Fibroblast of peridontal ligament (primary cell): ENCODE data around the gene PHF21A.
A peak's percentile ranks its signal among the peaks of the same experiment; 100 is the strongest.

Experiments
- DNase-seq: peaks from one replicate; pipeline ENCODE4 v3.0.0-alpha.2; 2010; ENCODE audit errors: extremely low read depth

The PHF21A gene

DNA sequence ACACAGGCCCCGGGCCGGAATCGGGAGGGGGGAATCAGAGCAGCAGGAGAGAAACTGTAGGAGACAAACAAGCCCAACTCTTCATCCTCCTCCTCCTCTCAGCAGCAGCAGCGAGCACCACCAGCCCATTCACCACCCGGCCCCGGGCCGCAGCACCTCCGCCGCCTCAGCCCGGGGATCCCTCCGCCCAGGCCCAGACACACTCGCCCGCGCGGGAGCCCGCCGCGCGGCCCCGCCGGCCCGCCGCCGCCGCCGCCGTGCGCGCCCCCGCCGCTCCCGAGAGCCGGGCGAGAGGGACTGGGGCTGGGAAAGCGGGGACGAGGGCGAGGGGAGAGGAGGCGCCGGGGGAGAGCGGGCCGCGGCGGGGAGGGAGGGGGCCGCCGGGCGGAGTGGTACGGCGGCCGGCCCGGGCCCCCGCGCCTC lies at the start of gene PHF21A:
Gene PHF21A, minus strand, starts transcription at position 154 of the 423 bp plus-strand sequence. CDS start 37,235 bp downstream, outside the sequence.
- DNase-seq = peak; percentile 90

DNA sequence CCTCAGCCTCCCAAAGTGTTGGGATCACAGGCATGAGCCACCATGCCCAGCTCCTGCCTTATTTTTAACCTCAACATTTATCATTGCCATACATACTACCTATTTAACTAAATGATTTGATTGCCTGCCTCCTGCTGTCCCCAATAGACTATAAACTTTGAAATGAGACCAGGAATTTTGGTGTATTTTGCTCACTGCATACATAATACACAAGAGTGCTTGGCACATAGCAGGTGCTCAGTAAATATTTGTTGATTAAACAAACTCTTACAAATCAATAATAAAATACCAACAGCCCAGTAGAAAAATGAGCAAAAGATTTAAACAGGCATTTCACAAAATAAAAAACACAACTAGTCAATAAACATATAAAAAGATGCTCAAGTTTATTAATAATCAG lies 49.5 kb upstream of the PHF21A start:
- DNase-seq = no peak

DNA sequence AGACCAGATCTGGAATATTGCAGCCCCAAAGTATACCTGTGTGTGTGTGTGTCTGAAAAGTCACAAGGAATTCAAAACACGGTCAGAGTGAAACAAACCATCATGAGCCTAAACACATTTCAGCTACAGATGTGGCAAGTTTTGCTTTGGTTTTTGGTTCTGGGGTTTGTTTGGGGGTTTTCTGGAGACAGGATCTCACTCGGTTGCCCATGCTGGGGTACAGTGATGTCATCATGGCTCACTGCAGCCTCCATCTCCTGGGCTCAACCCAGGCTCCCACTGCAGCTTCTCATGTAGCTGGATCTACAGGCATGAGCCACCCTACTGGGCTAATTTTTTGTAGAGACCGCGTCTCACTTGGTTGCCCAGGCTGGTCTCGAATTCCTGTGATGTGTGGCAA lies 41.4 kb upstream of the PHF21A start:
- DNase-seq = no peak

DNA sequence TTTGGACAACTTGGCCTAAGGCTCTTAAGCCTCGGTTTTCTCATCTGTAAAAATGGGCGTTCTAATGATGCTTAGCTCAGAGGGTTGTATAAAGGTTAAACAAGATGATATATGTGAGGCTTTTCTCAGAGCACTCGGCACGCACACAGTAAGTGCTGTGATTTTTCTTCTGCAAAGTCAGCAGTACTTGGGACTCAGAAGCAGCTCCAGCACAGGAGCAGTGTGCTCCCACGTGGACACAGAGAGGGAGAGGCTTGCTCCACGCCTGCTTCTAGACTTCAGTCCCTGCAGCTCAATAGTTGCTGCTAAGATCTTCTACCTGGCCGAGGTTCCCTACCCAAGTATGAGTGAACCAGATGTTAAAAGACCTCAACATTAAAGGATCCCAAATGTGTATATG lies 39.9 kb upstream of the PHF21A start:
- DNase-seq = no peak

DNA sequence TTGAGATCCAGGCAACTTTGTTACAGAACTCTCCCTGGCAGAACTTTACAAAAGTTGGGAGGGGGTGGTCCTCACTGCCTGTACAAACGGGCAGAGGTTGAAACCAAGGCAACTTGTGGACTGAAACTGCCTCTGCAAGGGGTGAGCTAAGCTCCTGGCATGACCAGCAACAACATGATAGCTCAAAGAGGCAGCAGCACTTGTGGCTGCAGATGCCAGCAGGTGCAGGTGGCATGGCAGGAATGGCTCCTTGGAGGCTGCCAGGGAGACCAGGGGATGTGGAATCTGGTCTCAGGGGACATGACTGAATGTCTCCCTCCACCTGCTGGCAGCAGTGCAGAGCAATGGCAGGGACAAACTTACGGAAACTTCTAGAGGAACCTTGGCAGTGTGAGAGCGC lies 38.8 kb upstream of the PHF21A start:
- DNase-seq = no peak

DNA sequence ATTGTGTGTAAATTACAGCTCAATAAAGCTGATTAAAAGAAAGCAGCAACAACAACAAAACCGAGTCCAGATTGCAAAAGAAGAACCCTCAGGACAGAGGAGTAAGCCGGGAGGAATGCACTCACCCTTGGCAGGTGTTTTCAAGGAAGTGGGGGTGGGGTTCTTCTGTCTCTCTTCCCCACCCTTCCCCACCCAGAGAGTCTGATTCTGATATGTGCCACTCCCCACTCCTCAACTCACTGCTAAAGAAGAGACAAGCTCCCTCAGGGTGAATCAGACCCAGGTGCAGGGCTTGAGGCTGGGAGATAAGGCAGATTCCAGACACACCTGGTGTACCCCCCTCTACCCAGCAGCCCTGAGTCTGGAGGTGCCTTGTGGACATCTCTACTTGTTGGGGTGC lies 38.4 kb upstream of the PHF21A start:
- DNase-seq = no peak

DNA sequence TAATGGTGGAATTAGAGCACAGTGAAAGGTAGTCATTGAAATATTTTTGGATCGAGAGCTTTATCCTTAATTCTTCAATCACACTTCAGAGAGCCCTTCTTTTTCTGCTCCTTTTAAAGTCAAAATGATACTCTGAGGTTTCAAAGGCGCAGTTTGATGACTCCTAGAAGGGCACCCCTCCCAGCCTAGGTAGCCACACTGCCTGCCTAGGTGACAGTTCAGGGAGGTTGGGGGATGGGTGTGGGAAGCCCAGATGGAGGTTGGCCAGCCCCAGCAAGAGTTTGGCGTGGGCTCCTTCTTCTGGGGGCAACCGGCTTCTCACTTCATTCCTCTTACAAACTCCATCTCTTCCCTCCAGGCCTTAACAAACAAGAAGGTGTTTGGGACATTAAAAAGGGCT lies 28.6 kb upstream of the PHF21A start:
- DNase-seq = no peak

DNA sequence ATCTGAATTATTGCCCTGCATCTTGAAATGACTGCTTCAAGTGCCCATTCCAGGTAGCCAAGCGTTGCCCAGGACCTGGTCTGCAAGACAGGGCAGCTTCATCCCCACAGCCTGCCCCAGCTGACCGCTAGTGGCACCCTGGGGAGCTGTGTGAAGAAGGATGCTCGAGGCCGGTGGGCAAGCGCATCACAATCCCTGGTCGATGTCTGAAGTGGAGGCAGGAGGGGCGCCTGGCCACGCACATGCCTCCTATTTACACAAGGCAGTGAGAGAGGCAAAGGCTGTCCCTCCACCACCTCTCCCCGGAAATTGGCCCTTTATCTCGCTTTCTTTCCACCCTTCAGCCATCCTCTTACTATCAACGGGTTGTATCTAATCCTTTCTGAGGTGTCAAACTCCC lies 28.1 kb upstream of the PHF21A start:
- no peak for DNase-seq

DNA sequence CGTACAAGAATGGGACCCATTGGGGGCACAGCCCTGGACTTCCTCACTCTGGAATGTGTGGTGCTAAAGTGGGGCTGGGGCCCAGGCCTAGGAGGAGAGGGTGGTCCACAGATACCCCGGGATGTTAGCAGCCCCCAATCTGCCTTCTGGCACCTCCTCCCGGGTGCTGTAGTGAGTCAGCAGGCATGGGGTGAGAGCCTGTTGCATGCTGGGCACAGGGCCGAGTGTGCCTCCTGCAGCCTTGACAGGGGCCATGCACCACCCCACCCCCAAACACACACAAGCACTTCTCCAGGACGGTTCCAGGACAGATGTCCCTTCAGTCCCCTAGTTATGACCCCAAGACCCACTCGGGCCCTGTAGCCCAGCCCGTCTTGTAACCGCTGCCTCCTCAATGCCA lies 23.5 kb upstream of the PHF21A start:
- DNase-seq = no peak

DNA sequence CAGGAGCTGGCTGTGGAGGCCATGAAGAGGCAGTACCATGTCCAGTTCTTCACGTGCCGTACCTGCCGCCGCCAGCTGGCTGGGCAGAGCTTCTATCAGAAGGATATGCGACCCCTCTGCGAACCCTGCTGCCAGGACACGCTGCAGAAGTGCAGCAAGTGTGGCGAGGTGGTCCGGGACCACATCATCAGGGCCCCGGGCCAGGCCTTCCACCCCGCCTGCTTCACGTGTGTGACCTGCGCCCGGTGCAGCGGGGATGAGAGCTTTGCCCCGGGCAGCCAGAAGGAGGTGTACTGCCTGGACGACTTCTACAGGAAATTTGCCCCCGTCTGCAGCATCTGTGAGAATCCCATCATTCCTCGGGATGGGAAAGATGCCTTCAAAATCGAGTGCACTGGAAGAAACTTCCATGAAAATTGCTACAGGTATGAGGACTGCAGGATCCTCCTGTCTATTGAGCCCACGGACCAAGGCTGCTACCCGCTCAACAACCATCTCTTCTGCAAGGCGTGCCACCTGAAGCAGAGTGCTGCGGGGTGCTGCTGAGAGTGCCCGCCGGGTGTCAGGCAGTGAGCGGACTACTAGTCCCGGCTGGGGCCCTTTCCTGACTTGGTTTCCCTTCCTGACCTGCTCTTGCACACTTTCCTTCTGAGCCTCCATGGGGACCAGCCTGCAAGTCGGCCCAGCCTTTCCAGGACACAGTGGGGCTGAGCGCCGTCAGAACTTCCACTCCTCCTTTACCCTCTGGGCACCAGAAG lies 22.0 kb upstream of the PHF21A start:
- no peak for DNase-seq

DNA sequence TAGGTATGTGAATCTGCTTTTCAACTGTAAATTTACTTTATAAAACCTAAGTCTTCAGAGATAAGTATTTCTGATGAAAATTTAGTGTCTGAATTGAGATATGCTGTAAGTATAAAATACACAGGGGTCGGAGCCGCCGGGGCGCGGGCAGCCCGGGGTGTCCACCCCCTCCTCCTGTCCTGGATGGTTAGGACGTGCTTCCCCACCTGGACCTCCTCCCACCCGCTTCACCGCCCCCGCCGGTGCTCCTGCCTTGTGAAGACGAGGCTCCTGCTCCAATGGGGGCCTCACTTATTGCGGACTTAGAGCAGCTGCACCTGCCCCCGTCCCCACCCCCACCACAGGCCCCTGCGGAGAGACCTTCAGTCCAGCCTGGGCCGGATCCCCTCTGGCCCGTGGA lies 21.3 kb upstream of the PHF21A start:
- DNase-seq = no peak

DNA sequence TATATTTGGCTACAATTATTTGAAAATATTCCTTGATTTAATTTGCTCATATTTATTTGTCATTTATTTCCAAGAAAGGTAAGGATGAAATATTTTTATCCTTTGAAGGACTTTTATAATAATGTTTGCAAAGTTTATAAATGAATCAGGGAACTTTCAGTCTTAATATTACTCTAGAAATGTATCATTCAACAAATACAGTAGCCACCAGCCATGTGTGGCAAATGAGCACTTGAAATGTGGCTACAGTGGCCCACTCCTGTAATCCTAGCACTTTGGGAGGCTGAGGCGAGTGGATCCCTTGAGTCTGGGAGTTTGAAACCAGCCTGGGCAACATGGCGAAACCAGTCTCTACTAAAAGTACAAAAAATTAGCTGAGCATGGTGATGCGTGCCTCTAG lies 20.3 kb upstream of the PHF21A start:
- DNase-seq = no peak

DNA sequence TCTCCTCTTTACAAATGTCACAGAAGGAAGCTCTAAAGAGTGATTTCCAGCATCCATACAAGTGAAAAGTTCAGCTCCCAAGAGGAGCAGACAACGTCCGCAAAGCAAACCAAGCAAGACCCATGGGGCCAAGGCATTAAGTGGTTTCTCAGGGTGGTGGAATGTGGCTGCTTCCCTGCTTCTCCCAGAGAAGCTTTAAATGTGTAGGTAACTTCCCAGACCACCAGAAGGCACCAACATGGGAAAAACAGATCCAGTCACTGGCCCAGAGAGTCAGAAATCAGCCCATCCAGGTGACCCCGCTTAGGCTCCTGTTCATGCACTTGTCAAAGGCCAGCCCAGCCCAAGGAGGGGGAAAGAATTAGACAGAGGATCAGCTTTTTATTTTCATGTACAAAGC lies 13.3 kb upstream of the PHF21A start:
- no peak for DNase-seq

DNA sequence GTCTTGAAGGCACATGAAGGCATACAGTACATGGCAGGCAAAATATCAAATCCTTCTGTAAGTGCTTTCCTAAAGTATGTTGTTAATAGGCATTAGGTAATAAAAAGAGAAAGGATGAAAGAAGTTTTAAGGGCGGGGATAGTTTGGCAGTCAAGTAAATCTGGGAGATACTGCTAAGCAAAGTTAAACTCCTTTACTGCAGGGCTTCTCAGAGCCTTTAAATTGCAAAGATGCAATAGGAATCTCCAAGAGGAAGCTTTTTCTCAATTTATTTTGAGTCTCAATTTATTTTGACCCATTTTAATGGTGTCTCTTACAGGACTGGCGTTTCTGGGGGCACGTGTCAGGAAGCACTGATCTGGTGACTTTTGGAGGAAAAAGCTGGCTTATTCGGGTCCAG lies 12.8 kb upstream of the PHF21A start:
- DNase-seq = no peak

DNA sequence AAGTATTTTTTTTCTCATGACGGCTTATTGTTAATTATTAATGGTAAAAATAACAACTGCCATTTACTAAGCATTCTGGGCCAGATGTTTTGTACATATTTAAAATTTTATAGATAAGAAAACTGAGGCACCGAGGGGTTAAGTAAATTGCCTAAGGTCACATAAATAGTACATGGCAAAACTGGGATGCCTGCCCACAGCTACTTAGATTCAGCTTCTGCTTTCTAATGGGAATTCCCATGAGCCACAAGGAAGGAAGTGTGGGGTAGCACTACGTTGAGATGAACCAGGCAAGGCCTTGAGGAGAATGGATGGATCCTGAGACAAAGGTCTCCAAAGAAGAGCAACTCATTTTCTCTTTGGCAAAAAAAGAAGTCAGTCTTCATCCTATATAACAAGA lies 11.9 kb upstream of the PHF21A start:
- no peak for DNase-seq

DNA sequence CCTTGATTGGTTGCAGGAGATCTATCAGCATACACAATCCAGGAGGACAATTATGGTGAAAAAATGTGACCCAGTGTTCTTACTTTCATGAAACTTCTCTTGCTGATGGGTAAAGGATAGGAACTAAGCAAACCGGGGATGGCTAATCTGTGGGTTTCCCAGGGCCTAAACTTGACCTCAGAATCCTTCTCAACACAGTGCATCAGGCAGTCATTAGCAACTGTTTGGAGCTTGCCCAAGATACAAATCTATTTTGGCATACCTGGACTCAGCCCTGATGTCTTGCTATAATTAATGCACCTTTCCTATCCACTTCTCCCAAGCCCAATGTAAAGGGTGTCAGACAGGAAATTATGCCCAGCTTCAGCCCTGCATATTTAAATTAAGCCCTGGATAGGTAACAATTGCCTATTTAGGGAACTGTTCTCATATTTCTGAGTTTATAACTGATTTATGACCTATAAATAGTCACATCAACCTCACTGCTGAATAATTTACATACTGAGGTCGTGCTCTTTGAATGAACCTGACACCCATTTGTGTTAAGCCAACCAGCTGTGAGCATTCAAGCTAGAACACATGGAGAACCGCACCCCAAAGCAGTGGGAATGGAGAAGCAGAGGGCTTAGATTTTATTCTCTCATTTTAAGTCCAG lies 9.2 kb upstream of the PHF21A start:
- DNase-seq = no peak

DNA sequence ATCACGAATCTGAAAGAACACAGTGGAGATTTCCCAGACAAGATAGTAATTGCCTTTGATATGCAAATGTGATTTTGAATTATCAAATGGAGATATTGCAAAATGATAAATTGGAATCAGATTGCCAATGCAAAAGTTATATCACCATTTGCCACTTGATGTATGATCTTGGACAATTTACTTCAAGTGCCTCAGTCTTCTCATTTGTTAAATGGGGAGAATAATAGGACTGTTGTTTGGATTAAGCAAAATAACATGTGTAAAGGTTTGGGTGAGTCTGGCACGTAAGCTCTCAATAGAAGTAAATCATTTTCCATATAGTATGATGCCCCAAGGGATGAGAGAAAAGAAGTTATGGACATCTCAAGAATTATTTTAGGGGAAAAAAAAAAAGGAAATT lies 7.9 kb upstream of the PHF21A start:
- DNase-seq = no peak

DNA sequence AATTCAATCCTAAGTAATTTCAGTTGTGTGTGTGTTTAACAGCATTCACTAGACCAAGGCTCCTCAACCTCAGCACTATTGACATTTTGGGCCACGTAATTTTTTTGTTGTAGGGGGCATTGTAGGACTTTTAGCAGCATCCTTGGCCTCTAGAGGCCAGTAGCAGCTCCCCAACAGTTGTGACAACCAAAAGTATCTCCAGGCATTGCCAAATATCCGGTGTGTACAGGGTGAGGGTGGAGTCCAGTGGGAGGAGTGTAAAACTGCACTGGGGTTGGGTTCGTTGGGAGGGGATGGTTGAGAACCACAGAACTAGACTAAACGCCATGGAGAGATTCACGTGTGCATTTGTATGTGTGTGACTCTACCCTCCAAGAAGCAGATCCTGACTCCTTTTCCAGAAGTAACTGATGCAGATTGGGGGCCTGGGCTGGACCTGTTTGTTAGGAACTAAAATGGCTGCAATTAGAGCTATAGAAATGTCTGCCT lies 5.9 kb upstream of the PHF21A start:
- peak; percentile 35 for DNase-seq

DNA sequence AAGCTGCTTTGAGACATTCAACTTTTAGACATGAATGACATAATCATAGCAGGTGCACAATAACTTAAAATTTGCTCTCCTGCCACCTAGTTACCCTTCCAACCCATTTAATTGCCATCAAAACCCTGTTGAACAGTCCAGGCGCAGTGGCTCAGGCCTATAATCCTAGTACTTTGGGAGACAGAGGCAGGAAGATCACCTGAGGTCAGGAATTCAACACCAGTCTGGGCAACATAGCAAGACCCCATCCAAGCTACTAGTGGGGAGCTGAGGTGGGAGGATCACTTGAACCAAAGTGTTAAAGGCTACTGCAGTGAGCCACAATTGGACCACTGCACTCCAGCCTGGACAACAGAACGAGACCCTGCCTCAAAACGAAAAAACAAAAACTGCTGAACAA lies 4.0 kb upstream of the PHF21A start:
- no peak for DNase-seq

DNA sequence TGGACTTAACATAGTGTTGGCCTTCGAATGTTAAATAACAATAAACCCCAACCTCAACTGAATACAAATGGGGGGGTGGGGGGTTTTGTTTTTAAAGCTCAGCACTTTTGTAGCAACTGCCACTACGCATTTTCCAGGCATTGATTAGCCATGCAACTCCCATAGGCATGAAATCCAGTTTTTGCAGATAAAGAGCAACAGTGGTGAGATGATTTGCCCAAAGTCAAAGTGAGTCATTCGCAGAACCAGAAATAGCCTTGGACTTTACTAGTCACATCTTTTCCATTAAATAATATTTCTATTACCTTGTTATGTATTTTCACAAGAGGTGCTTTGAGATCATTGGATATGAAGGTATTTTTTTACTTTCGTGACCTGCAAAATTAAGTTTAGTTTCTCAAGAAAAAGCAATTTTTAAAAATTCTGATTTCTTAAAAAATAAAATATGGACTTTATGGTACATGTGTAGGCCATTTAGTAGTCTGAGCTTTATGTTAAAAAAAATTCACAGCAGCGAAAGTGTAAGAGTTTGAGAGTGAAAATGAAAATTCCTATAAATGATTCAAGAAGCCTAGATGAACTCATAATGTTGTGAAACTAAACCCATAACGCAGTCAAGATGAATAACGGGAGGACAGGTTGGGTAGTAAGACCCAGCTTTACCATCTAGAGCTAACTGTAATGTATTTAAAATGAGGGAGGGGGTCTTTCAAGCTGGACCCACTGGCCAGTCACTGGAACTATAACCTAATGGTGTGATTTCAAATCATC lies 1.9 kb upstream of the PHF21A start:
- peak; percentile 56 for DNase-seq

DNA sequence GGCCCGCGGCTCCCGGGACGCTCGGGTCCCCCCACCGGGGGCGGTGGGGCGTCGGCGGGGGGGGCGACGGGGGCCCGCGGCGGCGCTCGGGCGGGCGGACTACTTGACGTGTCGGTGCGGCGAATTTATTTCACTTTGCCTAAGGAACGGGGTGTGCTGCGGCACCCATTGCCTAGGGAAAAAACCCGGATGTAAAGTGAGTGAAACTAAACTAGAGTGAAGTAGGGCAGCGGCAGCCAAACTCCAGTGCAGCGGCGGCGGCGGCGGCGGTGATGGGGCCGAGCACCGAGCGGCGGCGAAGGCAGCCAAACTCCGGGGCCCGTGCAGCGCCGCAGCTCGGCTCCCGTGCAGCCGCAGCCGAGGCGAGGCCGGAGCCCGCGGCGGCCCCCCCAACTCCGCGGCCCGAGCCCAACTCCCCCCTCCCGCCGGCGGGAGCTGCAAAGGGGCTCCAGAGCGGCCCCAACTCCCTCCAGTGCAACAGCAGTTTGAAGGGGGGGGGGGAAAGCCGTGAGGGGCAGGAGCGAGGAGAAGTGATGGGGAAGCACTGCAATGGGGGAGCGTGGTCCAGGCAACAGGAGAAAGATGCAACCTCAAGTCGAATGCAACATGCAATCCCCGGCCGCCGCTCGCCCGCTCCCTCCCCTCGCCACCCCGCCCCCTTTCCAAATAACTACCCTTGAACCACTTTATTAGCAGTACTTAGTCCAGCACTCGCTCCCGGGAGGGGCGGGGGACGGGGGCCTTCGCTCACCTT lies 647 bp upstream of the PHF21A start:
- peak; percentile 94 for DNase-seq
